HCT116 (cell line): ENCODE measurements around the gene L3HYPDH. TPM values are rescaled to one million over a fixed set of nuclear protein-coding genes. Genes with fewer than 3 reads are reported as not detected.

Source experiments
- ATAC-seq: fragments of 200-7000 bp; cut with Tn5 transposase; 2 replicates; pipeline ENCODE4 v1.9.1; 2020; ENCODE audit warnings: mild to moderate bottlenecking, moderate library complexity
- BruUV-seq: library from RNA; stranded (reverse); fragments of 400-500 nt; replicated peaks from 2 replicates; lab custom pipeline; 2021; lab: Mats Ljungman, UMichigan
- CTCF ChIA-PET: fragments of 300-600 bp; sonication (Branson Sonifier 250); formaldehyde crosslinking; loops from one replicate; lab custom pipeline; 2021; ENCODE audit warnings: antibody characterized with exemption; lab: Charles Lee
- POLR2A ChIA-PET: fragments of 300-600, 350-600 bp; sonication (Branson Sonifier 250); formaldehyde crosslinking; loops from one replicate; lab custom pipeline; 2021; ENCODE audit warnings: antibody characterized with exemption; lab: Charles Lee
- RAD21 ChIA-PET, 2 experiments: fragments of 300-600 bp; sonication (Branson Sonifier 250); formaldehyde crosslinking; loops; one replicate each; lab custom pipeline; 2023; ENCODE audit warnings: low total read pairs in 2 of 2; ENCODE audit not compliant: uncharacterized antibody in 2 of 2, unreplicated experiment in 2 of 2, low non-redundant PET in 1 of 2; lab: Charles Lee
- DNase-seq: peaks from one replicate; pipeline ENCODE4 v3.0.0-alpha.2; 2010; ENCODE audit warnings: low read depth, low spot score
- H2AFZ ChIP-seq: fragments of 200-600 bp; shearing (Covaris generic), sonication (generic); 2 replicates; pipeline ENCODE4 v1.6.1; 2017; ENCODE audit warnings: low read depth, mixed run types, mixed read lengths, antibody characterized with exemption, low read length; ENCODE audit not compliant: poor library complexity, severe bottlenecking
- H3K27ac ChIP-seq: 2 replicates; pipeline ENCODE4 v1.5.1; 2012; ENCODE audit warnings: low read depth, low read length
- H3K27me3 ChIP-seq: fragments of 200-600 bp; sonication (generic); 2 replicates; pipeline ENCODE4 v1.6.1; 2016; ENCODE audit warnings: mixed run types, low read length, mixed read lengths; ENCODE audit not compliant: insufficient read depth
- H3K36me3 ChIP-seq, 2 experiments: fragments of 200-500 bp in 1 of 2; fragments of 200-600 bp in 1 of 2; sonication (Bioruptor generic) in 1 of 2; sonication (generic) in 1 of 2; 2 replicates each; pipeline versions ENCODE4 v1.5.1 to v1.6.1; 2014 to 2016; ENCODE audit warnings: low read length in 2 of 2, inconsistent platforms in 1 of 2, mixed read lengths in 1 of 2, mixed run types in 1 of 2; ENCODE audit not compliant: insufficient read depth in 2 of 2, control insufficient read depth in 1 of 2
- H3K4me1 ChIP-seq, 2 experiments: fragments of 200-600 bp in 1 of 2; sonication (generic) in 1 of 2; 2 replicates each; pipeline versions ENCODE4 v1.5.1 to v1.6.1; 2012 to 2017; ENCODE audit warnings: low read length in 2 of 2, inconsistent platforms in 1 of 2, mild to moderate bottlenecking in 1 of 2, mixed read lengths in 1 of 2, mixed run types in 1 of 2, moderate library complexity in 1 of 2; ENCODE audit not compliant: insufficient read depth in 2 of 2, control insufficient read depth in 1 of 2
- H3K4me2 ChIP-seq: fragments of 200-600 bp; sonication (generic); 2 replicates; pipeline ENCODE4 v1.6.1; 2017; ENCODE audit warnings: mixed run types, low read length, mixed read lengths
- H3K4me3 ChIP-seq, 2 experiments: fragments of 200-600 bp in 1 of 2; sonication (generic) in 1 of 2; replicated peaks in 1 of 2; 2 replicates each; pipeline ENCODE4 v1.5.1; 2011 to 2016; ENCODE audit warnings: low read length in 2 of 2, control low read depth in 1 of 2, low read depth in 1 of 2, mild to moderate bottlenecking in 1 of 2, mixed read lengths in 1 of 2, mixed run types in 1 of 2
- H3K79me2 ChIP-seq: fragments of 200-600 bp; sonication (generic); 2 replicates; pipeline ENCODE4 v1.6.1; 2017; ENCODE audit warnings: mild to moderate bottlenecking, mixed run types, low read length, moderate library complexity, mixed read lengths; ENCODE audit not compliant: insufficient read depth
- H3K9ac ChIP-seq: fragments of 200-600 bp; sonication (generic); 2 replicates; pipeline ENCODE4 v1.6.1; 2016; ENCODE audit warnings: low read length, mixed read lengths
- H3K9me2 ChIP-seq: fragments of 200-600 bp; sonication (generic), shearing (Covaris generic); 2 replicates; pipeline ENCODE4 v1.6.1; 2017; ENCODE audit warnings: mixed run types, mild to moderate bottlenecking, moderate library complexity; ENCODE audit not compliant: insufficient read depth
- H3K9me3 ChIP-seq, 2 experiments: fragments of 200-500 bp in 1 of 2; fragments of 200-600 bp in 1 of 2; sonication (Bioruptor generic) in 1 of 2; sonication (generic) in 1 of 2; 2 replicates each; pipeline ENCODE4 v1.6.1; 2014 to 2017; ENCODE audit warnings: low read length in 2 of 2, mixed read lengths in 2 of 2, inconsistent platforms in 1 of 2, low read depth in 1 of 2, mild to moderate bottlenecking in 1 of 2, mixed run types in 1 of 2, moderate library complexity in 1 of 2; ENCODE audit not compliant: control insufficient read depth in 1 of 2, insufficient read depth in 1 of 2
- H4K20me1 ChIP-seq: fragments of 200-600 bp; sonication (generic), shearing (Covaris generic); 2 replicates; pipeline ENCODE4 v1.6.1; 2017; ENCODE audit warnings: mixed run types, mild to moderate bottlenecking, moderate library complexity; ENCODE audit not compliant: insufficient read depth
- ELF1 ChIP-seq: IDR thresholded peaks from 2 replicates; pipeline ENCODE4 v1.6.1; 2012; ENCODE audit warnings: low read depth, borderline replicate concordance
- EZH2phosphoT487 ChIP-seq: fragments of 200-600 bp; IDR thresholded peaks from 2 replicates; pipeline ENCODE4 v1.6.1; 2018; ENCODE audit warnings: antibody characterized with exemption, borderline replicate concordance
- JUND ChIP-seq: IDR thresholded peaks from 2 replicates; pipeline ENCODE4 v1.6.1; 2012
- POLR2A ChIP-seq: IDR thresholded peaks from 2 replicates; pipeline ENCODE4 v1.7.0; 2011; ENCODE audit warnings: borderline replicate concordance; ENCODE audit not compliant: insufficient read depth, insufficient read length; ENCODE audit errors: extremely low read depth
- SIN3A ChIP-seq: IDR thresholded peaks from 2 replicates; pipeline ENCODE4 v1.6.1; 2012; ENCODE audit warnings: low read depth
- SP1 ChIP-seq: IDR thresholded peaks from 2 replicates; pipeline ENCODE4 v1.6.1; 2012; ENCODE audit warnings: low read depth
- SRF ChIP-seq: IDR thresholded peaks from 2 replicates; pipeline ENCODE4 v1.6.1; 2012; ENCODE audit warnings: low read depth
- ZNF274 ChIP-seq: fragments of 200-500 bp; sonication (Bioruptor generic); IDR thresholded peaks from 2 replicates; pipeline ENCODE4 v1.6.1; 2014; ENCODE audit warnings: mild to moderate bottlenecking, low read depth, low read length, inconsistent platforms
- intact Hi-C: fragments of 100-400 bp; cut with micrococcal nuclease; formaldehyde crosslinking; loops from 2 replicates; pipeline ENCODE4 v1.10.0; 2022
- total RNA-seq: library from RNA; stranded (reverse); gene quantifications from one replicate; pipeline ENCODE4 v1.2.1, GENCODE V29; 2021; ENCODE audit not compliant: unreplicated experiment
- TF ChIP-seq, protein P1 (sequence below): IDR thresholded peaks from 2 replicates; pipeline ENCODE4 v1.6.1; 2012; ENCODE audit warnings: low read depth
- TF ChIP-seq, protein P2 (sequence below): IDR thresholded peaks from 2 replicates; pipeline ENCODE4 v1.6.1; 2012
- TF ChIP-seq, protein P3 (sequence below): IDR thresholded peaks from 2 replicates; pipeline ENCODE4 v1.6.1; 2012

Gene L3HYPDH
- total RNA-seq, 1 experiment from 2014 or later: 19.5 TPM

DNA sequence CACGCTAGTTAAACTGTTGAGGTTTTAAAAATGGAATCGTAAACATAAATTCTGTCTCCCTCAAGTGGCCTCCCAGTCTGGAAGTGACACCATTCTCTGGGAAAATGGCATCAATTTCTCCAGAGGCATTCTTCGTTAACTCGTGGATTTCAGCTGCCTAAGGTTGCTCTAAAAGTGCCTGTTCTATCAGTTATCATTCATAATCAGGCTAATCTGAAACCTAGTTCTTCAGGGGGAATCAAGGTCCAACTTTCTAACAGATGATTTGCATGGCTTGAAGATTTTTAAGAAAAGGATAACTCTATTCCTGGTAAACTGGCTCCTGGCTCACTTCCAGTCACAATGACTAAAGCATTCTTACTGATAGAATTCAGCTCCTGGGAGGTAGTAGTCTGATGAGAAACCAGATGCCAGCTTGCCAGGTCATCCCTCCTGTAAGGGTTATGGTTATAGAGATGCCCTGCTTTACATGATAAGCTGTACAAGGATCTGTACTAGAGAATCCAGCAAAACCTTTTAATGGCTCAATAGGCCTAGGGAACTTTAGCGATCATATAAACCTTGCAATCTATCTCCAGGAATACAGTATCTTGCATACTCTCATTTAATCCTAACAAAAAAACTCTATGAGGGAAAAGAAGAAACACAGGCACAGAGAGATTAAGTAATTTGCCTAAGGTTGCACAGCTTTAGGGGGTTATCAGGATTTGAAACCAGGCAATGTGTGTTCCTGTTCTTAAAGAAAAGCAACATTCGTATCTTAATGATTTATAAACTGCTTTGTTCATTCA lies 1.5 kb downstream of the L3HYPDH start (continued):
- TF ChIP-seq, protein P1, sequence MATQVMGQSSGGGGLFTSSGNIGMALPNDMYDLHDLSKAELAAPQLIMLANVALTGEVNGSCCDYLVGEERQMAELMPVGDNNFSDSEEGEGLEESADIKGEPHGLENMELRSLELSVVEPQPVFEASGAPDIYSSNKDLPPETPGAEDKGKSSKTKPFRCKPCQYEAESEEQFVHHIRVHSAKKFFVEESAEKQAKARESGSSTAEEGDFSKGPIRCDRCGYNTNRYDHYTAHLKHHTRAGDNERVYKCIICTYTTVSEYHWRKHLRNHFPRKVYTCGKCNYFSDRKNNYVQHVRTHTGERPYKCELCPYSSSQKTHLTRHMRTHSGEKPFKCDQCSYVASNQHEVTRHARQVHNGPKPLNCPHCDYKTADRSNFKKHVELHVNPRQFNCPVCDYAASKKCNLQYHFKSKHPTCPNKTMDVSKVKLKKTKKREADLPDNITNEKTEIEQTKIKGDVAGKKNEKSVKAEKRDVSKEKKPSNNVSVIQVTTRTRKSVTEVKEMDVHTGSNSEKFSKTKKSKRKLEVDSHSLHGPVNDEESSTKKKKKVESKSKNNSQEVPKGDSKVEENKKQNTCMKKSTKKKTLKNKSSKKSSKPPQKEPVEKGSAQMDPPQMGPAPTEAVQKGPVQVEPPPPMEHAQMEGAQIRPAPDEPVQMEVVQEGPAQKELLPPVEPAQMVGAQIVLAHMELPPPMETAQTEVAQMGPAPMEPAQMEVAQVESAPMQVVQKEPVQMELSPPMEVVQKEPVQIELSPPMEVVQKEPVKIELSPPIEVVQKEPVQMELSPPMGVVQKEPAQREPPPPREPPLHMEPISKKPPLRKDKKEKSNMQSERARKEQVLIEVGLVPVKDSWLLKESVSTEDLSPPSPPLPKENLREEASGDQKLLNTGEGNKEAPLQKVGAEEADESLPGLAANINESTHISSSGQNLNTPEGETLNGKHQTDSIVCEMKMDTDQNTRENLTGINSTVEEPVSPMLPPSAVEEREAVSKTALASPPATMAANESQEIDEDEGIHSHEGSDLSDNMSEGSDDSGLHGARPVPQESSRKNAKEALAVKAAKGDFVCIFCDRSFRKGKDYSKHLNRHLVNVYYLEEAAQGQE: no peak

DNA sequence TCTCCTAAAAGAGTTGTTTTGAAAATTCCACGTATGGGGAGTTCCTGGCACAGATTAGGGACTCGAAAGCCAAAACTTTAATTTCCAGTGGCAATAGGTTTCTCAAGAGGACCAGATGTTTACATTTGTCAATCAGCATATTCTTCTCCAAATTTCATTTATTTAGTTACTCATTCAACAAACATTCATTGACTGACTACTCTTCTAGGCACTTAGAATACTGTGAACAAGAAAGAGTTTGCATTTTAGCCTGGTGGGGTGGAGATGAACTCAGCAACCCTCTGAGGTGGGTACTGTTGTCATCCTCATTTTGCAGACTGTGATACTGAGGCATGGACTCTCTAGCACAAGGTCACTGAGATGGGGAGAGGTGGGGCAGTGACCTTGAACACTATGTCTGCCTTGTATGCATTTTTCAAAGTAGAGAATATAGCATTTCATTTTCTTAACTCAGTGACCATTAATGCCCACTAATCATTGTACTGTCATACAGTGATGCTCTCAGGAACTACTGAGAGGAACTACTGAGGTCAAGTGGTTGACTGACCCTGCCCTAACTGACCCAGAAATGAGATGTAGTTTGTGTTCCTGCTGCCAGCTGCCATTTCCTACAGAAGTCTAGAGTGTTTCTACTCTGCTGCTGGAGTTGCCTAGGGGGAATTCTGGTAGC lies 2.2 kb downstream of the L3HYPDH start:
- Histone ChIP-seq H3K27ac (peak overlapping the region; percentile 87; the same call in 1 of the 2 replicates), H4K20me1 (no peaks in the 10 kb centered on the region)
- ATAC-seq: no peak

More for the DNA sequence above, 2.2 kb downstream of the L3HYPDH start:
- TF ChIP-seq ZNF274 (no peak), SRF (no peak), SP1 (no peak), EZH2phosphoT487 (no peak), JUND (no peak), ELF1 (no peak), SIN3A (no peak), POLR2A (no peak)
- TF ChIP-seq, protein P2, sequence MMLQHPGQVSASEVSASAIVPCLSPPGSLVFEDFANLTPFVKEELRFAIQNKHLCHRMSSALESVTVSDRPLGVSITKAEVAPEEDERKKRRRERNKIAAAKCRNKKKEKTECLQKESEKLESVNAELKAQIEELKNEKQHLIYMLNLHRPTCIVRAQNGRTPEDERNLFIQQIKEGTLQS: no peak
- TF ChIP-seq, protein P1: no peak
- TF ChIP-seq, protein P3, sequence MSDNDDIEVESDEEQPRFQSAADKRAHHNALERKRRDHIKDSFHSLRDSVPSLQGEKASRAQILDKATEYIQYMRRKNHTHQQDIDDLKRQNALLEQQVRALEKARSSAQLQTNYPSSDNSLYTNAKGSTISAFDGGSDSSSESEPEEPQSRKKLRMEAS: no peak
- no peak for DNase-seq
- RAD21 ChIA-PET: no interaction called here
- no peaks in the 10 kb centered on the region for H3K9me2 ChIP-seq
- CTCF ChIA-PET: interaction anchor here (1.2 kb wide), 1 partner anchor 30 kb away, joined by 4 read pairs; no protein-coding TSS in a partner anchor
- intact Hi-C loops: no loop called here
- no peak overlapping the region for H2AFZ ChIP-seq
- H3K79me2 ChIP-seq: peaks cover 59% of the 10 kb centered on the region
- peaks cover 2 to 5% of the 10 kb centered on the region in 2 experiments; a peak in 2 of 4 replicates for H3K36me3 ChIP-seq
- H3K27me3 ChIP-seq: no peaks in the 10 kb centered on the region
- H3K4me2 ChIP-seq: peak overlapping the region; percentile 96
- no TSS peak for BruUV-seq
- H3K9ac ChIP-seq: peak overlapping the region; percentile 90
- POLR2A ChIA-PET: no interaction called here
- peaks cover 13 to 33% of the 10 kb centered on the region in 2 experiments for H3K4me1 ChIP-seq
- no peaks in the 10 kb centered on the region for H3K9me3 ChIP-seq
- peak overlapping the region; percentile 81 to 93 for H3K4me3 ChIP-seq
